Chondrocyte (in vitro differentiated cells): ENCODE data around the gene WDPCP. TPM values are rescaled to one million over a fixed set of nuclear protein-coding genes. Genes with fewer than 3 reads are reported as not detected.
"Not testable (repeated sequence)": the region's sequence is repeated elsewhere in the genome, so short reads cannot be mapped to it uniquely, and the experiment has no call there.

Source experiments
- DNase-seq: peaks from one replicate; pipeline ENCODE4 v3.0.0; 2021; ENCODE audit warnings: mixed read lengths, low spot score
- H3K27ac Mint-ChIP-seq: one replicate; pipeline ENCODE4 v1.8.0; 2021; ENCODE audit warnings: mild to moderate bottlenecking, moderate library complexity, mixed read lengths; ENCODE audit not compliant: unreplicated experiment
- H3K27me3 Mint-ChIP-seq: 2 replicates; pipeline ENCODE4 v1.8.0; 2021; ENCODE audit warnings: low read depth, mixed read lengths
- H3K36me3 Mint-ChIP-seq: 2 replicates; pipeline ENCODE4 v1.8.0; 2021; ENCODE audit warnings: low read depth, mixed read lengths
- H3K4me1 Mint-ChIP-seq: 2 replicates; pipeline ENCODE4 v1.8.0; 2021; ENCODE audit warnings: low read depth, mild to moderate bottlenecking, mixed read lengths
- H3K4me3 Mint-ChIP-seq: one replicate; pipeline ENCODE4 v1.8.0; 2021; ENCODE audit warnings: mild to moderate bottlenecking, moderate library complexity, mixed read lengths; ENCODE audit not compliant: unreplicated experiment
- H3K9me3 Mint-ChIP-seq: 2 replicates; pipeline ENCODE4 v1.8.0; 2021; ENCODE audit warnings: low read depth, mixed read lengths
- total RNA-seq: library from RNA; stranded (reverse); gene quantifications from 3 replicates; pipeline ENCODE4 v1.2.1, GENCODE V29; 2021
- TF ChIP-seq, protein P1 (sequence below): fragments of 200-600 bp; sonication (generic); IDR thresholded peaks from 2 replicates; pipeline ENCODE4 v1.5.0; 2021; ENCODE audit warnings: antibody characterized with exemption, mild to moderate bottlenecking, moderate library complexity

WDPCP gene
- total RNA-seq, 1 donor from 2014 or later = 8.6 TPM

DNA sequence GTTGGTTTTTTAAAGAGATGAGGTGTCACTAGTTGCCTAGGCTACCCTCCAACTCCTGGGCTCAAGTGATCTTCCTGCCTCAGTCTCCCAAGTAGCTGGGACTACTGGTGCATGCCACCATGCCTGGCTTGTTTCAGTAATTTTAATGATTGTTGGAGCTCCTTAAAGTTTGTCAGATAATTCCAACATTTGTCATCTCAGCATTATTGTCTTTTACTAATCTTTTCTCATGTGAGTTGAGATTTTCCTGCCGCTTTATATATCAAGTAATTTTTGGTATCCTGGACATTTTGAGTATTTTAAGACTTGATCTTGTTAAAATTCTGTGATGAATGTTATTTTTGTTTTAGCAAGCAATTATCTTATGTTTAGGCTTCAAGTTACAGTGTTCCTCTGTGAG is 429.0 kb downstream of the WDPCP start:
- Mint-ChIP-seq H3K27me3 (no peaks in the 10 kb centered on the region), H3K9me3 (peaks cover 3% of the 10 kb centered on the region), H3K4me1 (no peaks in the 10 kb centered on the region), H3K36me3 (no peaks in the 10 kb centered on the region), H3K27ac (no peak overlapping the region), H3K4me3 (no peak overlapping the region)
- no peak for DNase-seq
- TF ChIP-seq, protein P1, sequence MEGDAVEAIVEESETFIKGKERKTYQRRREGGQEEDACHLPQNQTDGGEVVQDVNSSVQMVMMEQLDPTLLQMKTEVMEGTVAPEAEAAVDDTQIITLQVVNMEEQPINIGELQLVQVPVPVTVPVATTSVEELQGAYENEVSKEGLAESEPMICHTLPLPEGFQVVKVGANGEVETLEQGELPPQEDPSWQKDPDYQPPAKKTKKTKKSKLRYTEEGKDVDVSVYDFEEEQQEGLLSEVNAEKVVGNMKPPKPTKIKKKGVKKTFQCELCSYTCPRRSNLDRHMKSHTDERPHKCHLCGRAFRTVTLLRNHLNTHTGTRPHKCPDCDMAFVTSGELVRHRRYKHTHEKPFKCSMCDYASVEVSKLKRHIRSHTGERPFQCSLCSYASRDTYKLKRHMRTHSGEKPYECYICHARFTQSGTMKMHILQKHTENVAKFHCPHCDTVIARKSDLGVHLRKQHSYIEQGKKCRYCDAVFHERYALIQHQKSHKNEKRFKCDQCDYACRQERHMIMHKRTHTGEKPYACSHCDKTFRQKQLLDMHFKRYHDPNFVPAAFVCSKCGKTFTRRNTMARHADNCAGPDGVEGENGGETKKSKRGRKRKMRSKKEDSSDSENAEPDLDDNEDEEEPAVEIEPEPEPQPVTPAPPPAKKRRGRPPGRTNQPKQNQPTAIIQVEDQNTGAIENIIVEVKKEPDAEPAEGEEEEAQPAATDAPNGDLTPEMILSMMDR = no peak

DNA sequence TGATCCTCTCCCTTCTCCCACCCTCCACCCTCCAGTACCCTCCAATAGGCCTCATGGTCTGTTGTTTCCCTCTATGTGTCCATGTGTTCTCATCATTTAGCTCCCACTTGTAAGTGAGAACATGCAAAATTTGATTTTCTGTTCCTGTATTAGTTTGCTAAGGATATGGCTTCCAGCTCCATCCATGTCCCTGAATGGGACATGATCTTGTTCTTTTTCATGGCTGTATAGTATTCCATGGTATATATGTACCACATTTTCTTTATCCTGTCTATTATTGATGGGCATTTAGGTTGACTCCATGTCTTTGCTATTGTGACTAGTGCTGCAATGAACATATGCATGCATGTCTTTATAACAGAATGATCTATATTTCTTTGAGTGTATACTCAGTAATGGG is 451.6 kb downstream of the WDPCP start:
- not testable (repeated sequence) for H3K4me1 Mint-ChIP-seq, DNase-seq, H3K4me3 Mint-ChIP-seq, H3K27me3 Mint-ChIP-seq, H3K27ac Mint-ChIP-seq
- Mint-ChIP-seq H3K36me3 (peaks cover 35% of the 10 kb centered on the region), H3K9me3 (peaks cover 61% of the 10 kb centered on the region)

DNA sequence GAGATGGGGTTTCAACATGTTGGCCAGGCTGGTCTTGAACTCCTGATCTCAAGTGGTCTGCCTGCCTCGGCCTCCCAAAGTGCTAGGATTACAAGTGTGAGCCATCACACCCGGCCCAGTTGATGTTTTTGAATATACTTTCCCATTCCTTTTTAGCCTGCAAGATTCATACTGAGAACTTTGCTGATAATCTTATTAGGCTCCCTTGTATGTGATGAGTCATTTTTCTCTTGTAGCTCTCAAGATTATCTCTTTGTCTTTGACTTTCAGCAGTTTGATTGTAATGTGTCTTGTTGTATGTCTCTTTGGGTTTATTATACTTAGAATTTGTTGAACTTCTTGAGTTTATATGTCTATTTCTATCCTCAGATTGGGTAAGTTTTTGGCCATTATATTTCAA is 456.3 kb downstream of the WDPCP start:
- Mint-ChIP-seq H3K4me1 (no peaks in the 10 kb centered on the region), H3K27me3 (no peaks in the 10 kb centered on the region), H3K4me3 (no peak overlapping the region), H3K27ac (no peak overlapping the region), H3K36me3 (peaks cover 20% of the 10 kb centered on the region), H3K9me3 (peaks cover 44% of the 10 kb centered on the region)
- DNase-seq = no peak
- TF ChIP-seq, protein P1 = no peak

DNA sequence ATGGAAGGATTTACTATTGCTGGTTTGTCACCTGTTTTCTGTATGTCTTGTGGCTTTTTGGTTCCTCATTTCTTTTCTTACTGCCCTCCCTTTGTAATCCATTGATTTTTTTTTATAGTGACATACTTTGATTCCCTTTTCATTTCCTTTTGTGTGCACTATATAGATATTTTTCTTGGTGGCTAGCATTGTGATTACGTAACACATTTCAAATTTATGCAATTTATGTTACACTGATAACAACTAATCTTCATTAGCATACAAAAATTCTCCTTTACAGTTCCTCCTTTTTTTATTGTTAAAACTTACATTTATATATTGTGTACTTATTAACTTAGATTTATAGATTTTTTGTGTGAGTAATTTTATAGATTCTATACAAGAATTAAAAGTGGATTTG is 457.1 kb downstream of the WDPCP start:
- no peak overlapping the region for H3K27ac Mint-ChIP-seq

DNA sequence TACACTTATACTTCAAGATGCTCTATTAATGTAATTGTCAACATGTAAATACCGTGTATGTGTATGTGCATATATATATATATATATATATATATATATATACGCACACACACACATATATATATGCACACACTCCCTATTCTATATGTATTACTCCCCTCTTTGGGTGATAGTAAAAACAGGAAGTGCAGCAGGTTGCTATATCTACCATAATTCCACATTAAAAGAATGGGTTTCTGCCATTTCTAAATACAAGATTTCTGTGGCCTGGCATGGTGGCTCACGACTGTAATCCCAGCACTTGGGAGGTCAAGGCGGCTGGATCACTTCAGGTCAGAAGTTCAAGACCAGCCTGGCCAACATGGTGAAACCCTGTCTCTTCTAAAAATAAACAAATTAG is 460.7 kb downstream of the WDPCP start:
- Mint-ChIP-seq H3K36me3 (peaks cover 15% of the 10 kb centered on the region), H3K27me3 (no peaks in the 10 kb centered on the region), H3K9me3 (peaks cover 29% of the 10 kb centered on the region), H3K4me1 (no peaks in the 10 kb centered on the region), H3K27ac (no peak overlapping the region), H3K4me3 (no peak overlapping the region)
- DNase-seq = no peak
- TF ChIP-seq, protein P1 = no peak

More for the DNA sequence above, 457.1 kb downstream of the WDPCP start:
- H3K4me1 Mint-ChIP-seq = no peaks in the 10 kb centered on the region
- no peak overlapping the region for H3K4me3 Mint-ChIP-seq
- no peak for DNase-seq
- TF ChIP-seq, protein P1 = no peak
- H3K36me3 Mint-ChIP-seq = peaks cover 20% of the 10 kb centered on the region
- peaks cover 39% of the 10 kb centered on the region for H3K9me3 Mint-ChIP-seq
- no peaks in the 10 kb centered on the region for H3K27me3 Mint-ChIP-seq

DNA sequence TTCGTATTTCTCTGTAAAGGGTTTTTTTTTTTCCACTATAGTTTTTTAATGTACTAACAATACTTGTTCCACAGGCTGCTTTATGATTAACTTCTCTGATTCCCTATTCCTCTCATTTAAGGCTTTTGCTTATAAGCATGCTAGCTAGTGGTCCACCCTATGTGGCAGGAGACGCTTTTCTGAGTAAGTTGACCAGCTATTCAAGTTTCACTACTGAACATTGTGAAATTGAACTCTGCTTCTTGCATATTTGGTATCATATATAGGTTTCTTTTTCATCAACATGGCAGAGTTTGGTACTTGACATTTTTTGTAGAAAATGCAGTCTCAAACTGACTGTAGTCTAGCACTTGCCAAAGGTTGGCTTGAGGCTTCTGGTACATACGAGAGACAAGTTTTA is 463.4 kb downstream of the WDPCP start:
- Mint-ChIP-seq H3K4me1 (no peaks in the 10 kb centered on the region), H3K27me3 (no peaks in the 10 kb centered on the region), H3K36me3 (peaks cover 2% of the 10 kb centered on the region), H3K9me3 (peaks cover 6% of the 10 kb centered on the region), H3K27ac (no peak overlapping the region), H3K4me3 (no peak overlapping the region)
- TF ChIP-seq, protein P1 = no peak
- DNase-seq = no peak
